Activated B cell treated with CpG ODN at 0.5 μM for 24 hours (primary cell): ENCODE data around the gene INPP4B. TPM values are rescaled to one million over a fixed set of nuclear protein-coding genes. Genes with fewer than 3 reads are reported as not detected.

Source experiments
- ATAC-seq: fragments of 200-7000 bp; cut with Tn5 transposase; one replicate; pipeline ENCODE4 v1.10.0; 2021; ENCODE audit warnings: low read depth, mild to moderate bottlenecking, moderate library complexity
- CTCF ChIA-PET: fragments of 350-600 bp; sonication (Branson Sonifier 250); formaldehyde crosslinking; loops from one replicate; lab custom pipeline; 2021; ENCODE audit warnings: antibody characterized with exemption; lab: Charles Lee
- POLR2A ChIA-PET: fragments of 350-600 bp; sonication (Branson Sonifier 250); formaldehyde crosslinking; loops from one replicate; lab custom pipeline; 2021; ENCODE audit warnings: antibody characterized with exemption; lab: Charles Lee
- DNase-seq: peaks from one replicate; pipeline ENCODE4 v3.0.0; 2022
- H3K27ac Mint-ChIP-seq: one replicate; pipeline ENCODE4 v1.8.0; 2020; ENCODE audit warnings: mixed read lengths
- H3K27me3 Mint-ChIP-seq: one replicate; pipeline ENCODE4 v1.8.0; 2021; ENCODE audit warnings: mixed read lengths
- H3K36me3 Mint-ChIP-seq: one replicate; pipeline ENCODE4 v1.8.0; 2021; ENCODE audit warnings: low read depth, mixed read lengths
- H3K4me1 Mint-ChIP-seq: one replicate; pipeline ENCODE4 v1.8.0; 2021; ENCODE audit warnings: mixed read lengths
- H3K4me3 Mint-ChIP-seq: one replicate; pipeline ENCODE4 v1.8.0; 2020; ENCODE audit warnings: mild to moderate bottlenecking, mixed read lengths
- H3K9me3 Mint-ChIP-seq: one replicate; pipeline ENCODE4 v1.8.0; 2020; ENCODE audit warnings: mixed read lengths
- CTCF ChIP-seq: fragments of 200-600 bp; IDR thresholded peaks from one replicate; pipeline ENCODE4 v1.8.0; 2022; ENCODE audit warnings: antibody characterized with exemption, mild to moderate bottlenecking
- intact Hi-C: fragments of 100-400 bp; cut with micrococcal nuclease; formaldehyde crosslinking; loops from one replicate; pipeline ENCODE4 v1.15.1; 2024
- total RNA-seq: library from RNA; stranded (reverse); gene quantifications from 2 replicates; pipeline ENCODE4 v1.2.3, GENCODE V29; 2022

Gene INPP4B
- total RNA-seq, 1 donor from 2014 or later = 0.11 TPM

DNA sequence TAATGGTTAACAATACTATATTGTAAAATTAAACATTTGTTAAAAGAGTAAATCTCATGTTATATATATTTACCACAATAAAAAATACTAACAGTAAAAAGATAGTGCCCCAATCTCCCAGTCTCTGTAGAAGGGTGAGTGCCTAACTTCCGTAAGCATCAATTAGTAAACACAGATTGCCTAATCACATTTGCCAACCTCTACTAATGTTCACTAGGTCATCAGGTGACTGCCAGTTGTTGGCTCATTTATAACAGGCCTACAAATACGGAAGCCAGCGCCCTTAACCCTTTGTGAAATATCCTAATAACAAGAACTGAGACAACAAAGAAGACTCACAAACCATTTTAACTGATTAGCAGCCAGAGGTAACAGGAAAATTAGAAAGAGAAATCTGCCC is 345.1 kb downstream of the INPP4B start:
- TF ChIP-seq CTCF = no peak
- DNase-seq = no peak
- ChIA-PET POLR2A (no interaction called here), CTCF (no interaction called here)
- no peak for ATAC-seq
- Mint-ChIP-seq H3K36me3 (no peaks in the 10 kb centered on the region), H3K4me1 (no peaks in the 10 kb centered on the region), H3K4me3 (no peak overlapping the region), H3K9me3 (no peaks in the 10 kb centered on the region), H3K27ac (no peak overlapping the region), H3K27me3 (no peaks in the 10 kb centered on the region)
- intact Hi-C loops = no loop called here

- no peak overlapping the region for H3K4me3 Mint-ChIP-seq
- intact Hi-C loops = no loop called here
- CTCF ChIA-PET = no interaction called here
Measured at GRCh38 chr4:142497606-142498005, 348.5 kb downstream of the INPP4B start.

DNA sequence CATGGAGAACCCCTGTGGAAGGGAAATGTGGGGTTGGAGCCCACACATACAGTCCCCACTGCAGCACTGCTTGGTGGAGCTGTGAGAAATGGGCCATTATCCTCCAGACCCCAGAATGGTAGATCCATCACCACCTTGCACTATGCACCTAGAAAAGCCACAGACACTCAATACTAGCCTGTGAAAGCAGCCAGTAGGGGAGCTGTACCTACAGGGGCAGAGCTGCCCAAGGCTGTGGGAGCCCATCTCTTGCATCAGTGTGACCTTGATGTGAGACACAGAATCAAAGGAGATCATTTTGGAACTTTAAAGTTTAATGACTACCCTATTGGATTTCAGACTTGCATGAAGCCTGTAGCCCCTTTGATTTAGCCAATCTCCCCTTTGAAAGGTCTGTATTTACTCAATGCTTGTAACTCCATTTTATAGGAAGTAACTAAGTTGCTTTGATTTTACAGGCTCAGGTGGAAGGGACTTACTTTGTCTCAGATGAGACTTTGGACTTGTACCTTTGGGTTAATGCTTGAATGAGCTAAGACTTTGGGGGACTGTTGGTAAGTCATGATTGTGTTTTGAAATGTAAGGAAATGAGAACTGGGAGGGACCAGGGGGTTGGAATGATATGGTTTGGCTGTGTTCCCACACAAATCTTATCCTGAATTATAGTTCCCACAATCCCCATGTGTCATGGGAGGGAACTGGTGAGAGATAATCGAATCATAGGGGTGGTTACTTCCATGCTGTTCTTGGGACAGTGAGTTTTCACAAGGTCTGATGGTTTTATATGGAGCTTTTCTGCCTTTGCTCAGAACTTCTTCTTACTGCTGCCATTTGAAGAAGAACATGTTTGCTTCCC is 352.6 kb downstream of the INPP4B start:
- no peaks in the 10 kb centered on the region for H3K9me3 Mint-ChIP-seq
- intact Hi-C loops = no loop called here

More at GRCh38 chr4:142497606-142498005, 348.5 kb downstream of the INPP4B start:
- H3K27me3 Mint-ChIP-seq = no peaks in the 10 kb centered on the region
- no peak for TF ChIP-seq CTCF
- no peak for DNase-seq
- H3K4me1 Mint-ChIP-seq = no peaks in the 10 kb centered on the region
- no peaks in the 10 kb centered on the region for H3K36me3 Mint-ChIP-seq
- no peak for ATAC-seq
- H3K9me3 Mint-ChIP-seq = no peaks in the 10 kb centered on the region
- H3K27ac Mint-ChIP-seq = no peak overlapping the region
- POLR2A ChIA-PET = no interaction called here

GRCh38 chr4:142485452-142485851 is 360.6 kb downstream of the INPP4B start:
- Mint-ChIP-seq H3K27me3 (no peaks in the 10 kb centered on the region), H3K4me3 (no peak overlapping the region), H3K9me3 (no peaks in the 10 kb centered on the region), H3K4me1 (no peaks in the 10 kb centered on the region), H3K27ac (no peak overlapping the region), H3K36me3 (no peaks in the 10 kb centered on the region)
- POLR2A ChIA-PET = no interaction called here
- intact Hi-C loops = no loop called here
- ATAC-seq (no peak), DNase-seq (no peak)
- CTCF ChIA-PET = no interaction called here
- TF ChIP-seq CTCF = no peak

More for the DNA sequence above, 352.6 kb downstream of the INPP4B start:
- H3K27me3 Mint-ChIP-seq = no peaks in the 10 kb centered on the region
- TF ChIP-seq CTCF = no peak
- POLR2A ChIA-PET = no interaction called here
- no peak overlapping the region for H3K4me3 Mint-ChIP-seq
- CTCF ChIA-PET = no interaction called here
- no peaks in the 10 kb centered on the region for H3K36me3 Mint-ChIP-seq
- ATAC-seq = no peak
- no peak for DNase-seq
- H3K27ac Mint-ChIP-seq = no peak overlapping the region
- no peaks in the 10 kb centered on the region for H3K4me1 Mint-ChIP-seq

- ATAC-seq (no peak), DNase-seq (no peak)
- intact Hi-C loops = no loop called here
- no peaks in the 10 kb centered on the region for H3K36me3 Mint-ChIP-seq
- H3K27ac Mint-ChIP-seq = no peak overlapping the region
- H3K4me3 Mint-ChIP-seq = no peak overlapping the region
- POLR2A ChIA-PET = no interaction called here
- CTCF ChIA-PET = no interaction called here
- H3K27me3 Mint-ChIP-seq = no peaks in the 10 kb centered on the region
- no peaks in the 10 kb centered on the region for H3K4me1 Mint-ChIP-seq
- no peak for TF ChIP-seq CTCF
- H3K9me3 Mint-ChIP-seq = no peaks in the 10 kb centered on the region
Measured at GRCh38 chr4:142480244-142480643, 365.9 kb downstream of the INPP4B start.
